Left cardiac atrium (tissue), 4 donors: Measurements from ENCODE around the gene ADGRB3. TPM values are rescaled to one million over a fixed set of nuclear protein-coding genes. Genes with fewer than 3 reads are reported as not detected.
"Not testable (repeated sequence)": the region's sequence is repeated elsewhere in the genome, so short reads cannot be mapped to it uniquely, and the experiment has no call there.

Source experiments
- ATAC-seq, 2 donors: fragments of 200-7000 bp; cut with Tn5 transposase; one replicate each; pipeline ENCODE4 v1.9.1; 2020; ENCODE audit warnings: mild to moderate bottlenecking in 2 of 2, moderate library complexity in 2 of 2
- DNase-seq: peaks from one replicate; pipeline ENCODE4 v3.0.0-alpha.2; 2020
- intact Hi-C, 2 donors: fragments of 100-400 bp; cut with DNase I; formaldehyde crosslinking; loops; one replicate each; pipeline versions ENCODE4 v1.14.1 to v1.15.1; 2022 to 2023
- total RNA-seq, 2 donors: library from RNA; stranded (reverse); fragmentation: NEBNext Ultra II Directional; extraction: Animal tissue kit (Norgen Biotek cat#: 25700); gene quantifications; one replicate each; pipeline ENCODE4 v1.2.1, GENCODE V29; 2021
- donor health status: DM: no; HTN: yes; CAD: no.
- donor health status: DM: no; HTN: yes; CAD: no; lungs with severe emphysema.
- donor health status: DM: yes; HTN: yes; CAD: no.
- donor health status: Dilated cardiomyopathy.

The ADGRB3 gene
- total RNA-seq, 2 donors from 2014 or later, result 1.7 to 2.3 TPM

DNA sequence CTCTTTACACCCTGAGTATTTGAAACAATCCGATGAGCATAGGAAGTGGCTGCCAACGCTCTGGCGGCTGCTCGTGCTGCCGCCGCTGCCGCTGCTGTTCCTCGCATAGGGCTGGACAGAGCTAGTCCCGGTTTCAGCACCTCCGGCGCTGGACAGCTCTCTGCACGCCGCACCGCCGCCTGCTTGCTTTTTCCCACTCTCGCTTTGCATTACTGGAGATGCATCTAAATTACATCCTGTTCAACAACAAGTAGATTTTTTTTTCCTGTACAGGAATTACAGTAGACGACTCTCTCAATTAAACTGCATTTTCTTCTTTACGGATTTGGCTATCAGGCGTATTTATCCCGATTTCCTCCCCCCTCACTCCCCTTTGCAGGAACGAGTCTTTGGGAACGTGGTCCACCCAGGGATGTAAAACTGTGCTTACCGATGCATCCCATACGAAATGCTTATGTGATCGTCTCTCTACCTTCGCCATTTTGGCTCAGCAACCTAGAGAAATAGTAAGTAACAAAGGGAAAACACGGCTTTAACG is 597.9 kb downstream of the ADGRB3 start:
- peak; percentile 68 for DNase-seq
- ATAC-seq, result peak; percentile 88 to 97
- intact Hi-C loops, result no loop called here

DNA sequence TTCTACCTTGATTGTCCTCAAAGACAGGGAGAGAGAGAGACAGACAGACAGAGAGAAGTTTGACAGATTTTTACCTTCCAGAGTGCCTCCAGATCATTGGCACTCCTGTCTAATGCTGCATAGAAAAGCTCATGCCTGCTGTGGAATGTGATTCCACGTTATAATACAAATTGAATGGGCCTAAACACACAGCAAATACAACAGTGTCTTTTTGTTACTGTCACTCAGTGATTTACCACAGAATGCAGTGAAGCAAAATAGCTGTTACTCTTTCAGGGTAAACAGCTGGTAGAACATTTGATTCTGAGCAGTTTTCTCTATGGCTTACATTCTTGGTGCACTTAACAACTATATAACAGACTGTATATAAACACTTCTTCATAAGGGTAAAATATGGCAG is 603.0 kb downstream of the ADGRB3 start:
- DNase-seq (no peak), ATAC-seq (no peak)
- intact Hi-C loops, result no loop called here

DNA sequence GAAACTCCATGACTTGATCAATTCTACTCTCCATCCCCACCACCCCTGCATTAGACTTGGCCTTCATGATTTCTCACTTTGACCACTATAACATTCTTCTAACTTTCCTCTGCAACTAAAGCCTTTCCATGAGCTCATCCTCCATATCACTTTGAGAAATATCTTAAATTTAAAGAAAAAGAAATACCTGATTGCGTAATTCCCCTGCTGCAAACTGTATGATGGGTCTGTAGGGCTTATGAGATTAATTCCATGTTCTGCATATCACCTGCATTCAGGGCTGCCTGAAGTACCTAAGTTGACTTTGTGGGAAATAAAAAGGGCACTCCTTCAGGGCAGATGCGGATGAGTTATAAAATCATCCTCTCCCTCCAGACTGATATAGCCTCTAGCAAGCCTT is 611.9 kb downstream of the ADGRB3 start:
- DNase-seq, result no peak
- intact Hi-C loops, result no loop called here
- ATAC-seq, result no peak

DNA sequence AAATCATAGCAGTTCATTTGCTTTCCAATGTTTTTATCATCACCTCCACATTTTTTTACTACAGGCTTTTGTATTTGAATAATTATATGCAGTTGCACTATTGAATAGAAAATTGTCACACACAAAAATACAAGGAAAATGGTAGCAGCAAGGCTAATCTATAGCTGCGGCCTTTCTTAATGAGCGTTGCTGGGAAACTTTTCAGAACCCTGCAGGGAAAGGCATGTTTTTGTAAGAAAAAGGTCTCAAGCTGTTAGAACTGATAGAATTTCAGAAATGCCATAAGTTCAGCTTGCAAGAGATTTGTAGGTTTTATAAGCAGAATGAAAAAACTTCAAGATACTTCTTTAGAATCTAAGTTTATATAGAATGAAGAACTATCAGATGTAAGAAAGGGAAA is 625.9 kb downstream of the ADGRB3 start:
- intact Hi-C loops, result no loop called here
- DNase-seq (no peak), ATAC-seq (no peak)

DNA sequence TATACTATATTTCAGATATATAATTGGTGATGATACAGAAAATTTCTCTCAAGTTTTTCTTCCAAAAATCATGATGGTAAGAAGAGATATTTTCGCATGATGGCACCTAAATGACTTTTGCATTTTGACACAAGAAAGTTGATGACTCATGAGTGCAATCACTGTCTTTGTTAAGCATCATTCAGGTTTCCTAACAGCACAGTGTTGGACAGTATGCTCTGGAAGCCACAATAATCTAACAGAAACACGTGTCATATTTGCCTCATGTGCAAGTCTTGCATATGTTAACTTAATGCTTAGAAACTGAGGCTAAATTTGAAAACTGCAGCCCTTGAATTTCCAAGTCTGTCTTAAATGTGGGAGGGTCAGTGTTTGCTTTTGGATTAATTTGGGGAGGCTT is 628.2 kb downstream of the ADGRB3 start:
- intact Hi-C loops, result no loop called here
- no peak for ATAC-seq
- no peak for DNase-seq

DNA sequence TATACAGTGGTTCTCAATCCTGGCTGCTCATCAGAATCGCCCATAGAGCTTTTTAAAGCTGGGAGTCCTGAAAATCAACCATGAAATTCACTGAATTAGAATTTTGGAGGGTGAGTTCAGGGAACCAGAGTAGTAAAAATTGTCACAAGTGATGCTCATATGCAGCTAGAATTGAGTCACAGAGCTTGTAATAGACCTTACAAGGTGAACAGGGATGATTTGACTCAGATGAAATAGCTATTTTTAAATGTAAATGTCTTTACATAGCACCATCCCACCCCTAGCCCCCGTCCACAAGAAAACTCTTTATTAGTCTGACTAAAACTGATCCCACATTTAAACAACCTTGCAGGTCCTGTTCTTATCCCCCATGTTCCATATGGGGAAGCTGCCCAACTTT is 630.0 kb downstream of the ADGRB3 start:
- ATAC-seq (no peak), DNase-seq (no peak)
- intact Hi-C loops, result no loop called here

DNA sequence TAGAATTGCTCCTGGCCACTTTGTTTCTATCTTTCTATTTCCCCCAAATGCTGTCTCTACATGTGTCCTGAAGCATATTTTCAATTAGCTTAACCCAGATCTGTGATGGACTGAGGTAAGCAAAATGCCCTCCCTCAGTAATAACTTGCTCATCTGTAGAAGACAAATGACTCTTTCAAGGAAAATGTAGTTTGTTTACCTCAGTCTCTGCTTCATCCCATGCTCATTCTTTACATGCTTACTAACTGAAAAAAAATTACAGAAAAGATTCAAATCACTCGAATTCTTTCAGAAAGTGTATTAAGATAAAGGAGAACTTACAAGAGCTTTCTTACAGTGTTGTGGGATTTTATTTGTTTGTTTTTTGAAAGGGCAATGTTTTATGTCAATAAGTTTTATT is 630.6 kb downstream of the ADGRB3 start:
- intact Hi-C loops, result no loop called here
- DNase-seq, result no peak

DNA sequence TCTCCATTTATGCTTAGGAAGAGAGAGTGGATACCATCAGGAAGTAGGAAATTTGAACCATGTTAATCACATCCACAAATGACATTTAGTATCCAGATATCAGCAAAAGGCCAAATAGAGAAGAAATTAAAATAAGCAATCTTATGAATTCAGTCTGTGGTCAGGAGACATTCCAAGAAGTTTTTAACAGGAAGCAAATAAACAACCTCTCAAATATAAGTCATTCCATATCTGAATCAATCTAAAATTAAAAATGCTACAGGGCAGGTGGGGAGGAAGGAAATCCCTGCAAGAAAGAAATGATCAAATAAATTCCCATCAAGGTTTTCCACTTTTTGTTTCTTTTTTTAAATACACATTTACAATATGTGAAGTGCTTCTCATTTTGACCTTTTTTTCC is 641.1 kb downstream of the ADGRB3 start:
- DNase-seq (no peak), ATAC-seq (no peak)
- intact Hi-C loops, result no loop called here

More for the DNA sequence above, 630.6 kb downstream of the ADGRB3 start:
- no peak for ATAC-seq

DNA sequence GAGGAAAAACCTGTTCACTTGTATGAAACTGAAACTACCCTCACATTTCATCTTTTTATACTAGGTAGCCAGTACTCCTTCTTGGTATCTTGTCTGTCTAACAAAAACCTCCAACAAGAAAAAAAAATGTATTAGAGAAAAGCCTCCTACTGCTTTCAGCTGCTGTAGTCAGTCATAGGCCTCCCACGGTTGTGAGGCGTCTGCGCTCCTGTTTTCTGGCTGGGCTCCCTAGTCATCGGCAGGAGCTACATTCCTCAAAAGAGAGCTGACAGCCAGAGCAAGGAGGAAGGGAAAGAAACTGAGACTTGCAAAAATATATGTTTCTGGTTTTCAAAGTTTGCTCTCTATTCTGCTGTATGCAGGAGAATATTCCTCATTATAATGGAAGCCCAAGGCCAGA is 644.7 kb downstream of the ADGRB3 start:
- ATAC-seq (peak in 1 of 2 donors; percentile 44), DNase-seq (no peak)
- intact Hi-C loops, result no loop called here

DNA sequence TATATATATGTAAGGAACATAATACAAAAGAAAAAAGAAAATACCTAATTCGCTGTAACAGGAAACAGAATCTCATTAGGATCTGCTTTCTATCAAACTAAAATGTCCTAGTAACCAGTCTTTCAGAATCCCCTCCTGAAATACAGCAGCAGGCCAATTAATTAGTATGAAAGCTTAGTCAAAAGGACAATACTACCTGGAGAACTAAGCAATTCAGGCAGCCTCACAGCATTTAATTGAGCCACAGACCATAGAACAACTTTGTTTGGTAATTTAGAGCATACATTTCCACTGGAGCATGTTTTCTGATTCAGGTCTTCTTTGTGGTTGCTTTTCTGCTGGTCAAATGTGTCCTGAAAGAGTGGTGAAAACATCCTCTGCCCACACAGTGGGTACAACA is 645.8 kb downstream of the ADGRB3 start:
- intact Hi-C loops, result no loop called here
- no peak for ATAC-seq
- no peak for DNase-seq

DNA sequence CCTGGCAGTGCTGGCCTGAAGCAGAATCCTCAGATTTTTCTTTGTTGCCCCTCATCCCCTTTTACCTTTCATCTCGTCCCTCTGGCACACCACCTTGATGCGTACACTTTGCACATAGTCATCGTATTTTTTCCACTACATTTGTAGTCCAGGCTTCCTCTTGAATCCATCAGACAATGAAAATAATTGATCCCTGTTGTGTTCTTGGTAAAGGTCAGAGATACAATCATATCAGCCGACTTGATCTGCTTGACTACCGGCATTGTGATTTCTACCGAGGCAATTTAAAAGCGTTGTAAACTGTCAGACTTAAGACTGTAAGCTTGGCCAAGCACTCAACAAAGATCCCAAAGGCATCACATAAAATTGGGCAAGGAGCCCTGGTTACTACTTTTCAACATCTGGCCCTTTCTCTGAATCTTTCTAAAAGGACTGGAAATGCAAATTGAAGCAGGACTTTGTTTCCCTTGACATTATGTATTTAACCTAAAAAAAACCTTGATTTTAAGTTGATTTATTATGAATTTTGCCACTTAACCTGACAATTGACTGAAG is 649.2 kb downstream of the ADGRB3 start:
- DNase-seq, result no peak
- intact Hi-C loops, result no loop called here
- no peak for ATAC-seq

DNA sequence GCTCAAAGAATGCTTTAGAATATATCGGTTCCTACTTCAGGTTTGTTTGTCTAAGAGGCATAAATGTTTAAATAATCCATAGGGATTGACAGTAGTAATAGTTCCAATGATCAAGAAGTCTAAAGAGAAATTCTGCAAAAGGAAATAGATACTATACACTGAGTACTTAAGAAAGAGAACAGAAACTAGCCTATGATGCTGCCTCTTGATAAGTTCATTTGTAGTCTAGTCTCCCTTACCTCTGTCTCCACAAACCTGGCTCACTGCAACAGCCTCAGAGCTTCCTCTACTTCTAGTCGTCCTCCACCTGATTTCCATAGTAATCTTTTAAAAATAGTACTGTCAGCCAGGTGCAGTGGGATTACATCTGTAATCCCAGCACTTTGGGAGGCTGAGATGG is 650.0 kb downstream of the ADGRB3 start:
- ATAC-seq (no peak), DNase-seq (no peak)
- intact Hi-C loops, result no loop called here

DNA sequence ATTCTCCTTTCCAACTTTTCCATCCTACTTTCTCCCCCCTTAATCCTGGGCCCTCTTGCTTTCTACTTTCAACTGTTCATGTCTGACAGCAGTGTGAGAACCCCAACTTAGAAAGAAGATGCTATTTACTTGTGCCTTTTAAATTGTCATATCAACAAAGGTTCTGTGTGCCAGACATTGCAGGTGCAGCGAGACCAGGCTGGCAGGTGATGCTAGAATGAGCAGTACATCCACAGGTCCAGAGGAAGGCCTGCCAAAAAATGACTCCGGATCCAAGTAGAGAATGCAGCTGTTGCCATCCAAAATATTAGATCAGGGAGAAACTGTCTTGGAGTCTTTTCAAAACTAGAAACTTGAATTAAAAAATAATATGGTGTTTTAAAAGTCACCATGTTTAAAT is 651.2 kb downstream of the ADGRB3 start:
- DNase-seq (no peak), ATAC-seq (no peak)
- intact Hi-C loops, result no loop called here

DNA sequence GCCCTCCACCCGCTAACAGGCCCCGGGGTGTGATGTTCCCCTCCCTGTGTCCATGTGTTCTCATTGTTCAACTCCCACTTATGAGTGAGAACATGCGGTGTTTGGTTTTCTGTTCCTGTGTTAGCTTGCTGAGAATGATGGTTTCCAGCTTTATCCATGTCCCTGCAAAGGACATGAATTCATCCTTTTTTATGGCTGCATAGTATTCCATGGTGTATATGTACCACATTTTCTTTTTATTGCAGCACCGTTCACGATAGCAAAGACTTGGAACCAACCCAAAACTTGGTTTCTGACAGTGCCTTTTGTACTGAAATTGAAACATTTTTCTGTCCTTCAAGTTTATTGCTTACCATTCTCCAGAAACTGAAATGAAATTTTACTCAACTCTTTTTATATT is 653.1 kb downstream of the ADGRB3 start:
- DNase-seq, ATAC-seq, intact Hi-C loops: not testable (repeated sequence)

DNA sequence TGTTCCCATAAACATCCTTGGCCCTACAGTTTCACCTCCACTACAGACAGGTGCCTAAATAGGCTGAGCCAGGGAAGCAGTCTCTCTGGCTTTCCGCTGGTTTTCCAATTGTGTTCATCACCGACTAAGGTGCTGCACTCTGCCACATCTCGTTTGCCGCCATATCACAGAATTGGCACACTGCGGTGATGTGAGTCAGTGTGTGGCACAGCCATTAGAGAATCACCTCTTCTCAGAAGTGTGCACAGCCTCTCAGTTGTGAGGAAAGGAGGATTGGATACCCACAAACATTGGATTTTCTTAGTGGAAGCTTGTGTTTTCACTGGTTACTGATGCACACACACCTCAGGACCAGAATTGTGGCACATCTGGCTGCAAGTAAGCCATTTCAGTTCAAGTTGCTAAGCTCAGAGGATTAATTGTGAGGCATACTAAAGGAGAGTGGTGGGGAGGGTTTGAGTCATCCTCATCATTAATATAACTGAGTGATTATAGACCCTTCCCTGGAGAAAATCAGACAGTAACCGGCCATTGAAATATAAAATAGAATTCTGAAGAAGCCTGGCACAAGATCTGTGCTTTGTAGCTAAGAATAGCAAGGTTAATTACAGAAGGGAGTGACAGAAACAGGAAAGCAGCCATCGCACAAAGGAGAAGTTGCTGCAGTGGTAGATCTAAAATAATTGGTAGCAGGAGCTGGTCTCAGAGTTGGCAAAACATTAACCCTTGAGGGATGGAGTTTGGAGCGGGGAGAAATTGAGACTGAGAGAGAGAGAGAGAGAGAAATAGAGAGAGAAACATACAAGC is 654.8 kb downstream of the ADGRB3 start:
- intact Hi-C loops, result no loop called here
- no peak for DNase-seq
- peak in 1 of 2 donors; percentile 30 for ATAC-seq

DNA sequence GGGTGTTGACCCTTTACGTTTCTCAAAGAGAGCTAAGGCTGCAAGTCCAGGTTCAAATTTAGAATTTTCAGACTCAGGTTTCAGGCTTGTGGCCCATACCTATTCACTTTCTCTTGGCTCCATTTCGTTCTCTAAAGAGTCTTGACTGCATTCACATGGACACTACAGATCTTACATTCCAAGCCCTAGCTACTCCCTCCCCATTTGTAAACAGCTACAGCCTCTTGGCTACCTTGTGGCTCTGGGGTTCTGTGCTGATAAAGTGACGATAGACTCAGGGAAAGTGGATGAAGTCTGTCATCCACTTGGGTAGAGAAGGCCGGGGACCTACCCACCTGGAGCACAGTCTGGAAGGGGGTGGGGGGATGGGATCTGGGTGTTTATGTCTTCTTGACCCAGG is 658.4 kb downstream of the ADGRB3 start:
- ATAC-seq, result no peak
- intact Hi-C loops, result no loop called here
- no peak for DNase-seq

DNA sequence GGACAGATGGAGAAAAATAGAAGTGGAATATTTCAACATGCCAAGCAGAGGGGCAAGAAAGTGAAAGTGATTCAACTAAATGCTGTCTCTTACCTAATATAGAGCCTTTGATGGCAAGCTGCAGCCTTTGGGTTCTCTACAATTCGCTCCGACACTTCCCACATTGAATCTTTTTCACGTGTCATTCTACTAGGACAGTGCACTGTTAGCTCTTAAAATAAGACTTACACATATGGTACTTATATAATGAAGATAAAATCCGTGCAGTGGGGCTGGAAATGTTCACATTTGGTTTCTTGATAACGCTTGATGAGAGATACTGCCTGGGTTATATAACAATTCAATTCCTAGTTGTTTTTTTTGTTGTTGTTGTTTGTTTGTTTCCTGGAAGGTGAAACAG is 659.3 kb downstream of the ADGRB3 start:
- ATAC-seq (no peak), DNase-seq (no peak)
- intact Hi-C loops, result no loop called here

DNA sequence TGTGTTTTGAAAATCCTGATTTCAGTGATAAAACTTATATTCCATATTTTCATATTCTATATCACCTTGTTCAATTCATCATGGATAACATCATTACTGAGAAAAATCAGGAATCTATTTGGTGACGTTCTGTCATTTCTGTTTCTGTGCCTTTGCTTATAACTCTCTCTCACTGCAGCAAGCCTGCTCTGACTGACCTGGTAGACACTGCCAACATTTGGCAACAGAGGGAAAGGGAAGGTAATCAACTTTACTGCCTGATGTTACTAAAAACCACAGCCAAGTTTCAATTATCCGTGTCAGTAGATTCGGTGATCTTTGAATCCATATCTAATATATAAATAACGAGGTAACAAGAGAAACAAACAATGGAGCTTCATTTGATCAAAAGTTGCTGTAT is 659.8 kb downstream of the ADGRB3 start:
- intact Hi-C loops, result no loop called here
- DNase-seq, result no peak
- no peak for ATAC-seq

DNA sequence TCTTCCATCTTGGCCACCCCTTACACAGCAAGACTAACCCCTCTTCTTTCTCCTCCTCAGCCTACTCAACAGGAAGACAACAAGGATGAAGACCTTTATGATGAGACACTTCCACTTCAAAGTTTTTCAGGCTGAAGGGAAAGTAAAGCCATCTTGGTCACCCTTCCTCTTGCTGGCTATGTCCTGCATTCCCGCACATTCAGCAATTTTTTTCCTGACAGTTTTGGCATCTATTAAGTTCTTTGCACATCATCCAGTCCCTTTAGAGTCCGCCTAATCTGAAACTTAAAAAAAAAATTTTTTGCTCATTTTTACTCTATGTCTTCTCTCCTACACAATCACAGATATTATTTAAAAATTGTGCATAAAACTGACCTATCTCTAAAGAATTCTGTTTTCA is 668.3 kb downstream of the ADGRB3 start:
- ATAC-seq (no peak), DNase-seq (no peak)
- intact Hi-C loops, result no loop called here

DNA sequence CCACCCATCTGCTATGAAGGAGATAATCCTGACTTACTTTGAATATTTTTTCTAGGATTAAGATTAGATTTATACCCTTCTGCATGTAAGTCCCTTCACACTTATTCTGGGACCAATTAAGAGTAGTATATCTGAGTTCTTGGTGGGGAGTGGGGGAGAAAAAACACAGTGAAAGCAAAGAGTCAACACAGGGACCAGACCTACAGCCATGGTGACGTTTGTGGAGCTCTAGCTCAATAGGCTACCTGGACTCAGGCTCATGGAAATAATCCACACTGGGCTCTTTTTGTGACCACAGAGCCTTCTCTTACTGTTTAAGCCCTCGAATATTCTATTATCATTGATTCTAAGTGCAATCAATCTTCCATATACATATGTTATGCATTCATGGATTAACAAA is 670.4 kb downstream of the ADGRB3 start:
- intact Hi-C loops, result no loop called here
- DNase-seq (no peak), ATAC-seq (no peak)

DNA sequence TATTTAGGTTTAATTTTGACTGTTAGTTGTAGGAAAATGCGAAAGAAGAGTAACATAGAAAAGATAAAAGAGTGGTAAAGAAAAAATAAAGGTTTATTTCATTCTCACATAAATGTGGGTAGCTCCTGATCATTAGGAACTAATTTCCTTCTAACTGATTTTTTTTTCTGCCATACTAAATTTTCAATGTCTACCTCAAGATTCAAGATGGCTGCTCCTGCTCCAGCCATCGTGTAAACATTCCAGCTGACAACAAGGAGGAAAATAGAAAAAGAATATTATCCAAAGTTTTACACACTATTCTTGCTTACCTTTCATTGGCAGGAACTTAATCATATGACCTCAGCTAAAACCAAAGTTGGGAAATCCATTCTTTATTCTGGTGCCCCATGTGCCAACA is 673.5 kb downstream of the ADGRB3 start:
- DNase-seq (no peak), ATAC-seq (no peak)
- intact Hi-C loops, result no loop called here
